Neural progenitor cell (in vitro differentiated cells): ENCODE measurements around the gene SLC11A1. TPM values are rescaled to one million over a fixed set of nuclear protein-coding genes. Genes with fewer than 3 reads are reported as not detected.

Experiments used
- DNase-seq: peaks from one replicate; pipeline ENCODE4 v3.0.0-alpha.2; 2016; ENCODE audit warnings: low spot score
- H2AFZ ChIP-seq: fragments of 200-600 bp; sonication (generic); replicated peaks from 2 replicates; pipeline ENCODE4 v1.6.1; 2016; ENCODE audit warnings: antibody characterized with exemption
- H3F3A ChIP-seq: fragments of 200-600 bp; sonication (generic); 2 replicates; pipeline ENCODE4 v1.6.1; 2016; ENCODE audit warnings: antibody characterized with exemption, low read depth
- H3K27ac ChIP-seq: fragments of 200-600 bp; sonication (generic); 2 replicates; pipeline ENCODE4 v1.5.1; 2016; ENCODE audit warnings: mild to moderate bottlenecking
- H3K27me3 ChIP-seq: fragments of 200-600 bp; sonication (generic); 2 replicates; pipeline ENCODE4 v1.6.1; 2016; ENCODE audit warnings: mild to moderate bottlenecking, moderate library complexity
- H3K36me3 ChIP-seq: fragments of 200-600 bp; sonication (generic); 2 replicates; pipeline ENCODE4 v1.5.1; 2016
- H3K4me1 ChIP-seq: fragments of 200-600 bp; sonication (generic); 2 replicates; pipeline ENCODE4 v1.6.1; 2016; ENCODE audit warnings: mixed run types
- H3K4me2 ChIP-seq: fragments of 200-600 bp; sonication (generic); 2 replicates; pipeline ENCODE4 v1.6.1; 2016
- H3K4me3 ChIP-seq: fragments of 200-600 bp; sonication (generic); 2 replicates; pipeline ENCODE4 v1.5.1; 2016
- H3K79me2 ChIP-seq: fragments of 200-600 bp; sonication (generic); 2 replicates; pipeline ENCODE4 v1.6.1; 2016; ENCODE audit warnings: low read depth
- H3K9ac ChIP-seq: fragments of 200-600 bp; sonication (generic); 2 replicates; pipeline ENCODE4 v1.6.1; 2016
- H3K9me3 ChIP-seq: fragments of 200-600 bp; sonication (generic); 2 replicates; pipeline ENCODE4 v1.5.1; 2016; ENCODE audit warnings: low read depth
- H4K20me1 ChIP-seq: fragments of 200-600 bp; sonication (generic); 2 replicates; pipeline ENCODE4 v1.6.1; 2016; ENCODE audit warnings: low read depth
- H3K27ac Mint-ChIP-seq: 3 replicates; pipeline ENCODE4 v1.8.0; 2021; ENCODE audit warnings: mixed read lengths
- H3K27me3 Mint-ChIP-seq: 2 replicates; pipeline ENCODE4 v1.8.0; 2022; ENCODE audit warnings: low read depth, mild to moderate bottlenecking, inconsistent platforms, moderate library complexity, mixed read lengths; ENCODE audit not compliant: insufficient read depth
- H3K36me3 Mint-ChIP-seq: 3 replicates; pipeline ENCODE4 v1.8.0; 2021; ENCODE audit warnings: mixed read lengths
- H3K4me1 Mint-ChIP-seq: 3 replicates; pipeline ENCODE4 v1.8.0; 2021; ENCODE audit warnings: mixed read lengths
- H3K4me3 Mint-ChIP-seq: 3 replicates; pipeline ENCODE4 v1.8.0; 2021; ENCODE audit warnings: mild to moderate bottlenecking, moderate library complexity, mixed read lengths
- H3K9me3 Mint-ChIP-seq: 3 replicates; pipeline ENCODE4 v1.8.0; 2020; ENCODE audit warnings: mixed read lengths
- EZH2 ChIP-seq: fragments of 200-600 bp; sonication (generic); IDR thresholded peaks from 2 replicates; pipeline ENCODE4 v1.6.1; 2017; ENCODE audit warnings: antibody characterized with exemption, mild to moderate bottlenecking, moderate library complexity
- EZH2phosphoT487 ChIP-seq: fragments of 200-600 bp; sonication (generic); IDR thresholded peaks from 2 replicates; pipeline ENCODE4 v1.6.1; 2017; ENCODE audit warnings: antibody characterized with exemption
- total RNA-seq: library from RNA; depleted of rRNA; stranded (reverse); fragments of >200 nt; gene quantifications from 2 replicates; pipeline ENCODE4 v1.2.3, GENCODE V29; 2015; ENCODE audit warnings: low replicate concordance
- TF ChIP-seq, protein P1 (sequence below): fragments of 200-600 bp; sonication (generic); IDR thresholded peaks from 2 replicates; pipeline ENCODE4 v1.5.1; 2017; ENCODE audit warnings: antibody characterized with exemption, mild to moderate bottlenecking

Gene SLC11A1
- total RNA-seq, 1 donor from 2014 or later: not detected

DNA sequence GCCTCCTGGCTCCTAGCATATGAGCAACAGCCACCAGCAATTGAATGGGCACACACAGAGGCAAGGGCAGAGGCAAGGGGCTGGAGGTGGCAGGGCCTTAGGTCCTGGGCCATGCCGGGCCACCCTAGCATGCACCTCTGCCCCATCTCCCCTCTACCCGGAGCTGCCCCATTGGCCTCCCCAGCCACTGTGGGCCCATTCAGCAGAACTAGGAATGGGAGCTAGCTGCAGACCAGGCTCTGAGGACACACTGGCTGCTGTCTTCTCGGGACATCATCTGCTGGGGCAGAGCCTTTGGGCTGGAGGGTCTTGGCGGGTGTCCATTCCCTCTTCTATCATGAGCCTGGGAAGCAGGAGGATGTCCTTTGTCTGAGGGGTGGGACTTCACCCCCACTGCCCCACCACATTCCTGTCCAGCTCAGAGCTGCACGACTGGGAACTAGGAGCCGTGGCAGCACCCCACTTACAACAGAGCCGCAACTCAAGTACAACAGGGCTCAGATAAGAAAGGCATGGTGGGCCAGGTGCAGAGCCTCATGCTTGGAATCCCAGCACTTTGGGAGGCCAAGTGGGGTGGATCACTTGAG, 37.6 kb downstream of the SLC11A1 start:
- Histone ChIP-seq H4K20me1 (no peaks in the 10 kb centered on the region), H3K27me3 (no peaks in the 10 kb centered on the region), H3K36me3 (no peaks in the 10 kb centered on the region), H3K9ac (no peak overlapping the region), H3K4me1 (no peaks in the 10 kb centered on the region), H3K79me2 (no peaks in the 10 kb centered on the region), H3F3A (no peaks in the 10 kb centered on the region), H2AFZ (peak overlapping the region; percentile 10), H3K4me3 (no peak overlapping the region), H3K9me3 (no peaks in the 10 kb centered on the region), H3K4me2 (no peak overlapping the region), H3K27ac (no peak overlapping the region)
- H3K9me3 Mint-ChIP-seq: no peaks in the 10 kb centered on the region
- H3K27me3 Mint-ChIP-seq: peaks cover 5% of the 10 kb centered on the region
- H3K4me1 Mint-ChIP-seq: peaks cover 15% of the 10 kb centered on the region
- DNase-seq: no peak
- H3K27ac Mint-ChIP-seq: no peak overlapping the region
- H3K4me3 Mint-ChIP-seq: no peak overlapping the region
- TF ChIP-seq EZH2: no peak
- TF ChIP-seq, protein P1, sequence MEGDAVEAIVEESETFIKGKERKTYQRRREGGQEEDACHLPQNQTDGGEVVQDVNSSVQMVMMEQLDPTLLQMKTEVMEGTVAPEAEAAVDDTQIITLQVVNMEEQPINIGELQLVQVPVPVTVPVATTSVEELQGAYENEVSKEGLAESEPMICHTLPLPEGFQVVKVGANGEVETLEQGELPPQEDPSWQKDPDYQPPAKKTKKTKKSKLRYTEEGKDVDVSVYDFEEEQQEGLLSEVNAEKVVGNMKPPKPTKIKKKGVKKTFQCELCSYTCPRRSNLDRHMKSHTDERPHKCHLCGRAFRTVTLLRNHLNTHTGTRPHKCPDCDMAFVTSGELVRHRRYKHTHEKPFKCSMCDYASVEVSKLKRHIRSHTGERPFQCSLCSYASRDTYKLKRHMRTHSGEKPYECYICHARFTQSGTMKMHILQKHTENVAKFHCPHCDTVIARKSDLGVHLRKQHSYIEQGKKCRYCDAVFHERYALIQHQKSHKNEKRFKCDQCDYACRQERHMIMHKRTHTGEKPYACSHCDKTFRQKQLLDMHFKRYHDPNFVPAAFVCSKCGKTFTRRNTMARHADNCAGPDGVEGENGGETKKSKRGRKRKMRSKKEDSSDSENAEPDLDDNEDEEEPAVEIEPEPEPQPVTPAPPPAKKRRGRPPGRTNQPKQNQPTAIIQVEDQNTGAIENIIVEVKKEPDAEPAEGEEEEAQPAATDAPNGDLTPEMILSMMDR: no peak
- TF ChIP-seq EZH2phosphoT487: no peak
- H3K36me3 Mint-ChIP-seq: no peaks in the 10 kb centered on the region

DNA sequence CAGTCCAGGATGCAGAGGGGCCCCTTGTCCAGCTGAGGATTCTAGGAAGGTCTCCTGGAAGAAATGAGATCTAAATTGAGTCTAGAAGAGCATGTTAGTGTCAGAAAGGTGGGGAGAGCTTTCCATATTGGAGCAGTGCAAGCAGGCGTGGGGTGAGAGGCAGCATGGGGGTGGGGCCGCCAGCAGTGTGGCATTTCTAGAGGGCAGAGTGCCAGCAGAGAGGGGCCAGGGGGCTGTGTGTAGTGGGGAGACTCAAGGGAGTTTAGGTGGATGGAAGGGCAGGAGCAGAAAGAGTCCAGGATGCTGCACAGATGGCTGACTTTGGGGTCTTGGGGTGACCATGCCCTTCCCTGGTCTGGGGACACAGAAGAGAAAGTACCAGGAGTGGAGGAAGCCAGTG, 39.0 kb downstream of the SLC11A1 start:
- Histone ChIP-seq H3K27me3 (no peaks in the 10 kb centered on the region), H3K9me3 (no peaks in the 10 kb centered on the region), H3K4me1 (no peaks in the 10 kb centered on the region), H2AFZ (no peak overlapping the region), H3K4me2 (no peak overlapping the region), H3K9ac (no peak overlapping the region), H3K27ac (no peak overlapping the region), H3K79me2 (no peaks in the 10 kb centered on the region), H3K36me3 (no peaks in the 10 kb centered on the region), H3F3A (no peaks in the 10 kb centered on the region), H3K4me3 (no peak overlapping the region), H4K20me1 (no peaks in the 10 kb centered on the region)
- TF ChIP-seq, protein P1: no peak
- no peak for TF ChIP-seq EZH2
- Mint-ChIP-seq H3K36me3 (no peaks in the 10 kb centered on the region), H3K9me3 (no peaks in the 10 kb centered on the region), H3K27ac (peak overlapping the region; percentile 14), H3K27me3 (peaks cover 5% of the 10 kb centered on the region), H3K4me1 (peaks cover 15% of the 10 kb centered on the region), H3K4me3 (peak overlapping the region; percentile 1)
- no peak for DNase-seq

GRCh38 chr2:218422403-218423086, 40.5 kb downstream of the SLC11A1 start:
- Histone ChIP-seq H3F3A (no peaks in the 10 kb centered on the region), H3K27ac (no peak overlapping the region), H3K9ac (no peak overlapping the region), H3K79me2 (no peaks in the 10 kb centered on the region), H3K36me3 (no peaks in the 10 kb centered on the region), H3K27me3 (no peaks in the 10 kb centered on the region), H3K9me3 (no peaks in the 10 kb centered on the region), H4K20me1 (no peaks in the 10 kb centered on the region), H3K4me1 (no peaks in the 10 kb centered on the region), H3K4me3 (no peak overlapping the region), H2AFZ (no peak overlapping the region), H3K4me2 (no peak overlapping the region)
- H3K9me3 Mint-ChIP-seq: no peaks in the 10 kb centered on the region
- peak overlapping the region; percentile 91 for H3K27ac Mint-ChIP-seq
- no peak for TF ChIP-seq EZH2
- TF ChIP-seq EZH2phosphoT487: no peak
- TF ChIP-seq, protein P1: no peak
- H3K27me3 Mint-ChIP-seq: peaks cover 8% of the 10 kb centered on the region
- no peak for DNase-seq
- no peaks in the 10 kb centered on the region for H3K36me3 Mint-ChIP-seq
- peaks cover 13% of the 10 kb centered on the region for H3K4me1 Mint-ChIP-seq
- H3K4me3 Mint-ChIP-seq: no peak overlapping the region
